GM12874 (cell line): Measurements from ENCODE around the gene WNK2.

Experiments
- TF ChIP-seq, protein P1 (sequence below): IDR thresholded peaks from 2 replicates; pipeline ENCODE4 v1.5.1; 2011; ENCODE audit warnings: low read depth, mild to moderate bottlenecking, control low read depth, low read length, moderate library complexity; ENCODE audit not compliant: insufficient read depth

The WNK2 gene

DNA sequence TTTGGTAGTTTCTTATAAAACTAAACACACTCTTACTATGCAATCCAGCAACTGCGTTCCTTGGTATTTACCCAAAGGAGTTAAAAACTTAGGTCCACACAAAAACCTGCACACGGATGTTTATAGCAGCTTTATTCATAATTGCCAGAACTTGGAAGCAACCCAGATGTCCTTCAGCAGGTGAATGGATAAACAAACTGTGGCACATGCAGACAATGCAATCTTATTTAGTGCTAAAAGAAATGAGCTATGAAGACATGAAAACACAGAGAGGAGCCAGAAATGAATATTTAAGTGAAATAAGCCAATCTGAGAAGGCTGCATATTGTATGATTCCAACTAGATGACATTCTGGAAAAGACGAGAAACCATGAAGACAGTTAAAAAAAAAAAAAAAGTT lies 10.7 kb downstream of the WNK2 start:
- TF ChIP-seq, protein P1, sequence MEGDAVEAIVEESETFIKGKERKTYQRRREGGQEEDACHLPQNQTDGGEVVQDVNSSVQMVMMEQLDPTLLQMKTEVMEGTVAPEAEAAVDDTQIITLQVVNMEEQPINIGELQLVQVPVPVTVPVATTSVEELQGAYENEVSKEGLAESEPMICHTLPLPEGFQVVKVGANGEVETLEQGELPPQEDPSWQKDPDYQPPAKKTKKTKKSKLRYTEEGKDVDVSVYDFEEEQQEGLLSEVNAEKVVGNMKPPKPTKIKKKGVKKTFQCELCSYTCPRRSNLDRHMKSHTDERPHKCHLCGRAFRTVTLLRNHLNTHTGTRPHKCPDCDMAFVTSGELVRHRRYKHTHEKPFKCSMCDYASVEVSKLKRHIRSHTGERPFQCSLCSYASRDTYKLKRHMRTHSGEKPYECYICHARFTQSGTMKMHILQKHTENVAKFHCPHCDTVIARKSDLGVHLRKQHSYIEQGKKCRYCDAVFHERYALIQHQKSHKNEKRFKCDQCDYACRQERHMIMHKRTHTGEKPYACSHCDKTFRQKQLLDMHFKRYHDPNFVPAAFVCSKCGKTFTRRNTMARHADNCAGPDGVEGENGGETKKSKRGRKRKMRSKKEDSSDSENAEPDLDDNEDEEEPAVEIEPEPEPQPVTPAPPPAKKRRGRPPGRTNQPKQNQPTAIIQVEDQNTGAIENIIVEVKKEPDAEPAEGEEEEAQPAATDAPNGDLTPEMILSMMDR = no peak

DNA sequence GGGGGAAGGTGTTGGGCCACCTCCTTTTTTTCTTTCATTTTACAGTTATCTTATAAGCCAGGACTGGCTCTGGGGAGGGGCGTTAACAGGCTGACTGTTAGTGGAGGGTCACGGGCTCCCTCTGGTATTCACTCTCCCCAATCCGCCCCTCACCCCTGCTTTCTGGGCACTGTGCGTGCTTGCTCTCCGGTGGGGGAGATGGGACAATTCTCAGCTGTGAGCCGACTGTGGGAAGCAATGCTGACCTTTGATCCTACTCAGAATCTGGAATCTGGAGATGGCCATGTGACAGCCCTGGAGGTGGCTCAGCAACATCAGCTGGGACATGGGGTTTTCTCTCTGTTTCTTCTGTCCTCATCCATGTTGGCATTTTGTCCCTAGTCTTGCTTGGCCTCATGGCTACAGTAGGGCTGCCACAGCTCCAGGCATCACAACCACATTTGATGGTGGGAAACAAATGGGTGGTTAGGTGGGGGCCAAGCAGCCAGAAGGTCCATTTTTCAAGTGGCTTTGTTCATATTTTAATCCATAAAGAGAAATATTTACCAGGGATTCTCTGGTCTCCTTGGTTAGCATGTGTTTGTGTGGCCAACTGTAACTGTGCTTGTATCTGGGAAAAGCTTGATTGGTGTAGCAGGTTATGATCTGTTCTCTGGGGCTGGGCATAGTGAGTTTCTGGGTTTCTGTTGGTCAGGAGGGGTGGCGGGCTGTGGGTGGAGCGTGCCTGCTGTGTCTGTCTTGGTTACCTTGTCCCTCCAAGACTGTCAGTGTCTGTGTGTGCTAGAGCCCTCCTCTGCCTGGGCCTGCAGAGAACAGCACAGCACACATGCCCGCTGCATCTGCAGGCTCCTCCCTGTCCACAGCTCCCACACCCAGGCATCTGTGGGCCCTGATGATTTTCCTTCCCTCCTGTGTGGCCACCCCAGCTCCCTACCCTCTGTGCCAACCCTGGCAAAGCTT lies 12.4 kb downstream of the WNK2 start:
- TF ChIP-seq, protein P1 = no peak

DNA sequence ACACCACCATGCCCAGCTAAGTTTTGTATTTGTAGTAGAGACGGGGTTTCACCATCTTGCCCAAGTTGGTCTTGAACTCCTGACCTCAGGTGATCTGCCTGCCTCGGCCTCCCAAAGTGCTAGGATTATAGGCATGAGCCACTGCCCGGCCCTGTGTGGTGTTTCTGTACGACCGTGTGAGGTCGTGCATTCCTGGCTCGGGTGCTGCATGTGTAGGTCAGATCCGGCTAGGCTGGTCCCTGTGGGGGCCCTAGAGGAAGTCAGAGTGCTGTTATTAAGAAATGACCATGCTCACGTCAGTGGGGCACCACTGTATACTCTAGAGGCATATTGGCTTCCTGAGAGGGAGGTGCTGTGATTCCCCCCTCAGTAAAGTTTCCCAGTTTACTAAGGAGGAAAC lies 13.7 kb downstream of the WNK2 start:
- TF ChIP-seq, protein P1 = no peak

DNA sequence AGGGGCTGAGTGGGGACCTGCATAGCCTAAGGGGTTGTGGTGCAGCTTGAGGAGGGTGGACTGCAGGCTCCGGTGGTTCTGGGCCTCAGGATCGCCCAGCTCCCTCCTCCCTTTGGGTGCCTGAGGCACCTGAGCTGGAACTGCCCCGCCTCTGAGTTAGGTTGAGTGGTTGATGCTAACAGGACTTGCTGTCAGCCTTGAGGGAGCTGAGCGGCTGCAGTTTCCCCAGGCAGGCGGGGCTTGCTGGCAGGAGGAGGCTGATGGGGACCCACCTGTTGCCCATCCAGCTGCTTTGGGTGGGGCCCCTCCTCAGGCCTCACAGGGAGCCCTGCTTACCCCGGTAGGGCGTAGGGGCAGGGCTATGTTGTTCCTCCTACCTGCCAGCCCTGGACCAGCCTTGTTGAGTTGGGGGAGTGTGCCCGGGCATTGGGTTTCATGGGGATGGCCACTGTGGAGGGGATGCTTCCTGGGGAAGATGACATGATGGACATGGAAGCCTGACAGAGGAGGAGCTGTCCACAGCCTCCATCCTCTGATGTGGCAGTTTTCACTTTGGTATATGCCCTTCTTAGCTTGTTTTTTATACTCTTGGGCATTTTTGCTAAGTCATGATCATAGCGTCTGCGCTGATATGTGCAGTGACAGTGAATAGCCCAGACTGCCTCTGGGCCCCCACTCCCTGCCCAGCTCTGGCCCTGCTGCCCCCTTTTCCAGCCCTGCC lies 14.3 kb downstream of the WNK2 start:
- TF ChIP-seq, protein P1 = no peak

DNA sequence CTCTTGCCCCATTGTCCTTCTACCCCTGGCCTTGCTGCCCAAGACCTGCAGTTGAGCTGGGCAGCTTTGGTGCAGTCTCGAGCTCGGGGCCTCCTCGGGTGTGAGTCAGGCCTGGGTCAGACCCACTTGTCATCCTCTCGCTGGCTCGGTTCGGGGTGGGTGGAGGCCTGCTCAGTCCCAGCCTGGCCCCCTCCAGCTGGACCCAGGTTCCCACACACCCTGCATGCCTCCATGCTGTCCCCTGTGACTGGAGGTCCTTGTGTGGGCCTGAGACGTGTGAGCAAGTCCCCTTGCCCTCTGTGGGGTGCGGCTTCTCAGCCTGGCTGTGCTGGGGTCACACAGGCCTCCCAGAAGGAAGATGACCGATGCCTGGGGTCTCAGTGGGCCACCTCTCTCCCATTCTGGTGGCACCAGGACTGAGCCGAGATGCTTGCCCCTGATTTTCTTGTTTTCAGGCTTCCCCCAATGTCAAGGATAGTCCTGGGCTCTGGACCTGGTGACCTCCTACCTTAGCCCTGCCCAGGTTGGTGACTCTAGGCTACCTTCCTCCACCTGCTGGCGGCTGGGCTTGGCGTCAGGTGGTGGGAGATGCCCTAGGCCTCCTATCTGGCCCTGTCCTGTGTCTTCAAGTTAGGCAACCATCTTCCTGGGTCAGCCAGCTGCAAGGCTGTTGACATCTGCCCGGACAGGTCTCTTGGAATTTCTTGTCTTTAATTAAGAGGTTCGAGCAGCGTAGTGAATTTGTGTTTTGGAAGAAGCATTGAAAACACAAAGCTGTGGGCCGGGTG lies 15.1 kb downstream of the WNK2 start:
- TF ChIP-seq, protein P1 = no peak

DNA sequence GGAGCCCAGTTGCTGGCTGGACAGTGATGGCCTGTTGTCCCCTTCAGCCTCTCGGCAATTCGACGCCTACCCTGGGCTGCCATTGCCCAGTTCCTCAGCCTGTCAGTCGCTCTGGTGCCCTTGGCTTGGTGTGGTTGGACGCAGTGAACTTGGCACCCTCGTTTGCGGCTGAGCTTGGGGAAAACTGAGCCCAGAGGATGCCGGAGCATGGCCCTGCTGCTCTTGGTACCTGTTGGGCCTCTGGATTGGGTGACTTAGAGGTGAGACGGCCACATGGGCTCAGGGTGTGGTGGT lies 16.5 kb downstream of the WNK2 start:
- TF ChIP-seq, protein P1 = no peak

DNA sequence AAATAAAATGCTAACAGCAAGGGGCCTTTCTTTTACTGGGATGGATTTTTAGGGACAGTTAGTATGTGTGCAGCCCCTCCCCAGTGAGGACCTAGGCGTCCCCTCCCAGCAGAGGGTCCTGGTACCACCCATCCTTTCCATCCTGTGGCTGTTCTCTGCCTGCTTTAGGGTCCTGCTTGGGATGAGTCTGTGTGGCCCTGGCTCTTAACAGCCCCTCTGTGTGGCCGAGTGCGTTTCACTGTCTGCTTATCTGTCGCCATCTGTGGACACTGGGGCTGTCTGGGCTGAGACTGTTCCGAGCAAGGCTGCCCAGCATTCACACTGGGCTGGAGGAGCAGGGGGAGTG lies 17.0 kb downstream of the WNK2 start:
- TF ChIP-seq, protein P1 = no peak
